ENCODE measurements around the gene ZNF394.
A peak's percentile ranks its signal among the peaks of the same experiment; 100 is the strongest.

ZNF394 gene

GRCh38 chr7:99461221-99461620 lies 38.9 kb downstream of the ZNF394 start:
- TF ChIP-seq CTCF (IDR thresholded peaks at IDR 0.05; ENCODE audit: low read depth, low read length), result no peak
- DNase-seq (ENCODE audit: low read depth, low spot score), result no peak

DNA sequence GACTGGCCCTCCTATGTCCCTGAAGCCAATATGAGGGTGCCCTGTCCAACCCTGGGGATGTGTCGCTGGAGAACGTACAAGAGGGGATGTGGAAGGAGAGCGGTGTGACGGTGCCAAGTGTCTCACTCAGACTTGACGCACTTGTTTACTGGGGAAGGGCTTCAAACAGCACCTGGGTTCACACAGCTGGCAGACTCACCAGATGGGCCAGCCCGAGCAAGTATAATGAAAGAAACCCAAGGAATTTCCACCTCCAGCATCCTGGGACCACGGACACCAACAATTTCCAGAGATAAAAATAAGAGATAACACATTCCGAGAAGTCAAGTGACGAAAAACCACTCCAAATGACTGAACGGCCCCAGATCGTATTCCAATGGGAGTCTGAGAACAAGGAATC lies 39.4 kb downstream of the ZNF394 start:
- no peak for DNase-seq (ENCODE audit: low read depth, low spot score)
- TF ChIP-seq CTCF (IDR thresholded peaks at IDR 0.05; ENCODE audit: low read depth, low read length), result no peak
- no peak overlapping the region for H3K4me3 ChIP-seq (ENCODE audit: low read depth, low read length)
- in situ Hi-C loops (cut with HindIII; ENCODE audit: low sequenced_read_pairs), result no loop called here

More at GRCh38 chr7:99461221-99461620, 38.9 kb downstream of the ZNF394 start:
- in situ Hi-C loops (cut with HindIII; ENCODE audit: low sequenced_read_pairs), result no loop called here
- no peak overlapping the region for H3K4me3 ChIP-seq (ENCODE audit: low read depth, low read length)

DNA sequence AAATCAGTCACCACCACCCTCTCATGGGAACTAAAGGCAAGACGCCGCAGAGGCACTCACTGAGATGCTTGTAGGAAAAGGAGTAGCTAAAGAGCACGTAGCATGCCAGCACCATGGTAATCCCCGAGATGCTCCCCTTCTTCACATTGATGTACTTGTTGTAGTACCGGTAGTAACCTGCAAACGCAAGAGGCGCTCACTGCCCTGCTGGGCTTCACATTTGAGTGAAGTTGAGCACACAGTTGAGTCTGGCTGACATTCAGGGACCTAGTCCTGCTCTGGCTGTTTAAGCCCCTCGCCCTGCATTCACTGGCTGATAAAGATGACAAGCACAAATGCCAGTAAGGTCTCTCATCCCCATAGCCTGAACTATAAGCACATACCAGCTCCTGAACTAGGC lies 41.0 kb downstream of the ZNF394 start:
- in situ Hi-C loops (cut with HindIII; ENCODE audit: low sequenced_read_pairs), result no loop called here
- no peak for DNase-seq (ENCODE audit: low read depth, low spot score)
- peak; percentile 40 for TF ChIP-seq CTCF (IDR thresholded peaks at IDR 0.05; ENCODE audit: low read depth, low read length)
- H3K4me3 ChIP-seq (ENCODE audit: low read depth, low read length), result no peak overlapping the region

DNA sequence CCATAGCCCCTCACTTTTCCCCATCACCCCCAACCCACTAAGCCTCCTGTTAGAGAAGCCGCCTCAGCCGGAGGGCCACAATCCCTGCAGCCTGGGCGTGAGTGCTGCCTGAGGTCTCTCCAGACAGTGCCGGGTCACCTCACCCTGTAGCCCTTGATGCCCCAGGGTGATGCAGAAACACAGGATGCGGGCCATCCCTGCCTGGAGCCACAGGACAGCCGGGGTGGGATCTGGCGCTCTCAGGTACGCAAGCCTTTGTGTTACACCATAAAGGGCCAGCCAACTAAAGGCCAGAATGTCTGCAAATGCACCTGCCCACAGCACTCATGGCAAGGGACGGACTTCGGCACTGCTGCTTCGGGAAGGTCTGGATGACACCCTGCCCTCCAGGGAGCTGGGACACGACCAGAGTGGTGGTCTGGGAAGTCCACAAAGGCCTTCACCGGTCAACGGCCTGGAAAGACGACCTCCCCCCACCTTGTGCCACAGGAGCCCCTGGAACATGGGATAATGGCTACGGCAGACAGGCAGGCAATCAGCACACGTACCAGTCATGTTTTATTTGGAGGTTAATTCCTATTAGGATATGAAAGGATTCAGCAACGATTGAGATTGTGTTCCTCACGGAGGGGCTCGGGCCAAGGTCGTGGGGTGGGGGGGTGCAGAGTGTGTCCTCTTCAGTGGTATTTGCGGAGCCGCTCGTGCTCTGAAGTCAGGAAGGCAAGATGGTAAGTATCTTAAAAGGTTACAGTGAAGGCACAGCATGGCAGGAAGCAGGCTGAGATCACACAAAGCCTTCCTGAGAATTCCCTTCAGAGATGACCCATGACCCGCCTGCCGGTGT lies 42.2 kb downstream of the ZNF394 start:
- no peak for TF ChIP-seq CTCF (IDR thresholded peaks at IDR 0.05; ENCODE audit: low read depth, low read length)
- no peak overlapping the region for H3K4me3 ChIP-seq (ENCODE audit: low read depth, low read length)
- in situ Hi-C loops (cut with HindIII; ENCODE audit: low sequenced_read_pairs), result no loop called here
- DNase-seq (ENCODE audit: low read depth, low spot score), result no peak

- DNase-seq (ENCODE audit: low read depth, low spot score), result no peak
- in situ Hi-C loops (cut with HindIII; ENCODE audit: low sequenced_read_pairs), result no loop called here
- no peak overlapping the region for H3K4me3 ChIP-seq (ENCODE audit: low read depth, low read length)
- TF ChIP-seq CTCF (IDR thresholded peaks at IDR 0.05; ENCODE audit: low read depth, low read length), result no peak
Observed at GRCh38 chr7:99457050-99457649, 42.9 kb downstream of the ZNF394 start.

- in situ Hi-C loops (cut with HindIII; ENCODE audit: low sequenced_read_pairs), result no loop called here
- no peak for TF ChIP-seq CTCF (IDR thresholded peaks at IDR 0.05; ENCODE audit: low read depth, low read length)
Observed at GRCh38 chr7:99456288-99456687, 43.8 kb downstream of the ZNF394 start.

More at GRCh38 chr7:99456288-99456687, 43.8 kb downstream of the ZNF394 start:
- DNase-seq (ENCODE audit: low read depth, low spot score), result no peak
- H3K4me3 ChIP-seq (ENCODE audit: low read depth, low read length), result no peak overlapping the region

Data from astrocyte of the spinal cord (primary cell).